GM21786 (cell line): Measurements from ENCODE around the gene KCNG2.

ENCODE experiments used
- ATAC-seq: cut with Tn5 transposase; IDR thresholded peaks from one replicate; pipeline ENCODE4 v1.9.1; 2021; ENCODE audit not compliant: unreplicated experiment

The KCNG2 gene

GRCh38 chr18:79816981-79817606, 19.4 kb downstream of the KCNG2 start:
- no peak for ATAC-seq

- no peak for ATAC-seq
These were observed 19.9 kb downstream of the KCNG2 start for GRCh38 chr18:79817607-79817998.

- no peak for ATAC-seq
These were observed 20.3 kb downstream of the KCNG2 start for GRCh38 chr18:79818036-79818435.

- no peak for ATAC-seq
These were observed 20.9 kb downstream of the KCNG2 start for GRCh38 chr18:79818631-79819030.

- no peak for ATAC-seq
These were observed 21.6 kb downstream of the KCNG2 start for GRCh38 chr18:79819064-79819967.

GRCh38 chr18:79819968-79820351, 22.2 kb downstream of the KCNG2 start:
- peak; percentile 95 for ATAC-seq

GRCh38 chr18:79823120-79823519, 25.4 kb downstream of the KCNG2 start:
- ATAC-seq: no peak

- ATAC-seq: no peak
These were observed 28.2 kb downstream of the KCNG2 start for GRCh38 chr18:79825913-79826312.

GRCh38 chr18:79826966-79827365, 29.2 kb downstream of the KCNG2 start:
- ATAC-seq: no peak

- no peak for ATAC-seq
These were observed 30.5 kb downstream of the KCNG2 start for GRCh38 chr18:79828258-79828657.

- ATAC-seq: no peak
These were observed 31.6 kb downstream of the KCNG2 start for GRCh38 chr18:79829136-79829854.

- no peak for ATAC-seq
These were observed 34.4 kb downstream of the KCNG2 start for GRCh38 chr18:79832169-79832568.

GRCh38 chr18:79834834-79835233, 37.1 kb downstream of the KCNG2 start:
- no peak for ATAC-seq

- ATAC-seq: no peak
These were observed 44.2 kb downstream of the KCNG2 start for GRCh38 chr18:79841936-79842335.

GRCh38 chr18:79844999-79845563, 47.3 kb downstream of the KCNG2 start:
- no peak for ATAC-seq

GRCh38 chr18:79846936-79847557, 49.3 kb downstream of the KCNG2 start:
- ATAC-seq: no peak

- no peak for ATAC-seq
These were observed 50.0 kb downstream of the KCNG2 start for GRCh38 chr18:79847606-79848293.

- ATAC-seq: no peak
These were observed 50.5 kb downstream of the KCNG2 start for GRCh38 chr18:79848294-79848578.

- no peak for ATAC-seq
These were observed 51.0 kb downstream of the KCNG2 start for GRCh38 chr18:79848579-79849327.
